ENCODE measurements around the gene KBTBD12. TPM values are rescaled to one million over a fixed set of nuclear protein-coding genes. Genes with fewer than 3 reads are reported as not detected.
A peak's percentile ranks its signal among the peaks of the same experiment; 100 is the strongest.

The KBTBD12 gene
- total and polyA plus RNA-seq, 12 donors: 5.1 to 54.2 (median 31.5) TPM

DNA sequence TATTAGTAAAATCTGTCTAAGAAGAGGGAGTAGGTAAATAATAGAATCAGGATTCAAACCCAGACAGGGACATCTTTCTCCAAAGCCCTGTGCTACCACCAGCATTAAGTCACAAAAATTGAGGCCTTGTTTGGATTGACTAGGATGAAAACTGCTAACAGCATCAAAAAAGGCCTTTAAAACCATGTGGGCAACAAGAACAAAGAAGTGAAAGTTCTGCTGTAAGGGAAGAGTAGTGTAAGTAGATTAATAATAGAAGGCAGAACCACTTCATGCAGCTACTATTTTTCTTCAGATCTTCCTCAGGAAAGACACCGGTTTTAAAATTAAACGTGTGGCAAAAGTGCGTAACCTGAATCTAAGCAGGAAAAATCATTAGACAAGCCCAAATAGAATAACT, 15.3 kb upstream of the KBTBD12 start:
- peaks cover 0 to 6% (median 0%) of the 10 kb centered on the region in 9 donors for H3K4me1 ChIP-seq

DNA sequence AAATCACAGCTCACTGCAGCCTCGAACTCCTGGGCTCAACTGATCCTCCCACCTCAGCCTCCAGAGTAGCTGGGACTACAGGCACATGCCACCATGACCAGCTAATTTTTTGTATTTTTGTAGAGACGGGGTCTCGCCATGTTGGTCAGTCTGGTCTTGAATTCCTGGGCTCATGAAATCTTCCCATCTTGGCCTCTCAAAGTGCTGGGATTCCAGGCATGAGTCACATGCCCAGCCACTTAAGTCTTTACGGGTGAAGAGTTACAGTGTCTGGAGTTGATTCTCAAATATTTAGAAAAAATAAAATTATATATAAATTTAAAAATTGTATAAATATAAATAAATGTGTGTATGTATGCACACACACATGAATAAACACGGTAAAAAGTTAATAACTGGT, 14.5 kb upstream of the KBTBD12 start:
- WGBS, 2 donors: 95 to 96% methylated on average over 5 of the region's 5 CpGs
- H3K4me3 ChIP-seq: no peak overlapping the region
- DNase-seq: no peak
- no peaks in the 10 kb centered on the region for H3K9me3 ChIP-seq
- no peaks in the 10 kb centered on the region for H3K36me3 ChIP-seq
- peaks cover 0 to 6% (median 0%) of the 10 kb centered on the region in 9 donors for H3K4me1 ChIP-seq
- H3K27ac ChIP-seq: no peak overlapping the region
- no peaks in the 10 kb centered on the region for H3K27me3 ChIP-seq
- no peak for ATAC-seq
- TF ChIP-seq CTCF (IDR thresholded peaks at IDR 0.05): no peak
- intact Hi-C loops (cut with DNase I): no loop called here

More for the DNA sequence above, 15.3 kb upstream of the KBTBD12 start:
- Histone ChIP-seq H3K27me3 (no peaks in the 10 kb centered on the region), H3K4me3 (no peak overlapping the region), H3K27ac (peak overlapping the region in 1 of 10 donors; percentile 10), H3K36me3 (no peaks in the 10 kb centered on the region), H3K9me3 (no peaks in the 10 kb centered on the region)
- intact Hi-C loops (cut with DNase I): no loop called here
- ATAC-seq (peak in 1 of 8 donors; percentile 46), DNase-seq (no peak)
- no peak for TF ChIP-seq CTCF (IDR thresholded peaks at IDR 0.05)
- 77 to 90% methylated on average over 3 of the region's 3 CpGs for WGBS, 2 donors

GRCh38 chr3:127902486-127902885, 12.5 kb upstream of the KBTBD12 start:
- no peak for ATAC-seq
- peaks cover 0 to 6% (median 0%) of the 10 kb centered on the region in 9 donors for H3K4me1 ChIP-seq
- 89% methylated on average over 6 of the region's 6 CpGs for WGBS, 2 donors
- TF ChIP-seq CTCF (IDR thresholded peaks at IDR 0.05): no peak
- no peak overlapping the region for H3K4me3 ChIP-seq
- intact Hi-C loops (cut with DNase I): no loop called here
- H3K27me3 ChIP-seq: no peaks in the 10 kb centered on the region
- DNase-seq: no peak
- no peak overlapping the region for H3K27ac ChIP-seq
- H3K9me3 ChIP-seq: no peaks in the 10 kb centered on the region
- H3K36me3 ChIP-seq: no peaks in the 10 kb centered on the region

- H3K9me3 ChIP-seq: no peaks in the 10 kb centered on the region
- intact Hi-C loops (cut with DNase I): no loop called here
- no peak overlapping the region for H3K27ac ChIP-seq
- DNase-seq (no peak), ATAC-seq (no peak)
- WGBS, 2 donors: 80 to 81% methylated on average over 6 of the region's 6 CpGs
- H3K27me3 ChIP-seq: no peaks in the 10 kb centered on the region
- H3K4me1 ChIP-seq: peaks cover 0 to 6% (median 0%) of the 10 kb centered on the region in 9 donors
- no peak overlapping the region for H3K4me3 ChIP-seq
- no peak for TF ChIP-seq CTCF (IDR thresholded peaks at IDR 0.05)
- H3K36me3 ChIP-seq: no peaks in the 10 kb centered on the region
Observed at GRCh38 chr3:127903611-127904375, 11.2 kb upstream of the KBTBD12 start.
